B cell (primary cell): ENCODE data around the gene MMRN2. TPM values are rescaled to one million over a fixed set of nuclear protein-coding genes. Genes with fewer than 3 reads are reported as not detected.

Source experiments
- ATAC-seq: fragments of 200-7000 bp; cut with Tn5 transposase; one replicate; pipeline ENCODE4 v1.10.0; 2021; ENCODE audit warnings: low read depth, mild to moderate bottlenecking, moderate number of reproducible peaks, moderate library complexity
- CTCF ChIA-PET: fragments of 350-600 bp; sonication (Branson Sonifier 250); formaldehyde crosslinking; loops from one replicate; lab custom pipeline; 2021; ENCODE audit warnings: antibody characterized with exemption, inconsistent platforms; lab: Charles Lee
- POLR2A ChIA-PET: fragments of 350-600 bp; sonication (Branson Sonifier 250); formaldehyde crosslinking; loops from one replicate; lab custom pipeline; 2021; ENCODE audit warnings: antibody characterized with exemption; lab: Charles Lee
- DNase-seq: peaks from one replicate; pipeline ENCODE4 v3.0.0; 2013
- H2AFZ ChIP-seq: 2 replicates; pipeline ENCODE4 v1.6.1; 2012; ENCODE audit warnings: mild to moderate bottlenecking, low read depth, low read length; ENCODE audit not compliant: insufficient read depth, poor library complexity, severe bottlenecking
- H3K27ac ChIP-seq, 2 donors: 1 replicate in 1 of 2; 2 replicates in 1 of 2; pipeline ENCODE4 v1.5.1; 2012 to 2013; ENCODE audit warnings: low read length in 2 of 2, mild to moderate bottlenecking in 2 of 2, moderate library complexity in 1 of 2
- H3K27me3 ChIP-seq, 4 experiments: fragments of 200-600 bp in 1 of 4; sonication (generic) in 1 of 4; replicated peaks in 1 of 4; 1 replicate in 2 of 4; 2 replicates in 2 of 4; pipeline versions ENCODE4 v1.6.1 to v1.7.0; 2013 to 2016; ENCODE audit warnings: low read length in 3 of 4, mild to moderate bottlenecking in 2 of 4, mixed read lengths in 1 of 4, moderate library complexity in 1 of 4; ENCODE audit not compliant: insufficient read depth in 4 of 4, control insufficient read depth in 3 of 4; ENCODE audit errors: control extremely low read depth in 1 of 4
- H3K36me3 ChIP-seq, 2 experiments: replicated peaks in 1 of 2; 1 replicate in 1 of 2; 2 replicates in 1 of 2; pipeline versions ENCODE4 v1.6.1 to v1.7.1; 2013; ENCODE audit warnings: low read length in 1 of 2; ENCODE audit not compliant: insufficient read depth in 2 of 2, control insufficient read depth in 1 of 2; ENCODE audit errors: control extremely low read depth in 1 of 2, extremely low read depth in 1 of 2
- H3K4me1 ChIP-seq, 2 donors: fragments of 200-600 bp in 1 of 2; sonication (generic) in 1 of 2; 1 replicate in 1 of 2; 2 replicates in 1 of 2; pipeline versions ENCODE4 v1.5.1 to v1.6.1; 2013 to 2017; ENCODE audit warnings: low read length in 2 of 2; ENCODE audit not compliant: control insufficient read depth in 2 of 2, insufficient read depth in 2 of 2
- H3K4me2 ChIP-seq: replicated peaks from 2 replicates; pipeline ENCODE3; 2012; ENCODE audit warnings: mild to moderate bottlenecking, low read depth, low read length; ENCODE audit not compliant: poor library complexity, severe bottlenecking
- H3K4me3 ChIP-seq, 5 experiments: fragments of 200-600 bp in 1 of 5; sonication (generic) in 1 of 5; 1 replicate in 3 of 5; 2 replicates in 2 of 5; pipeline versions ENCODE4 v1.5.1 to v1.7.0; 2011 to 2016; ENCODE audit warnings: low read length in 4 of 5, mild to moderate bottlenecking in 4 of 5, low read depth in 2 of 5, control low read depth in 1 of 5, moderate library complexity in 1 of 5; ENCODE audit not compliant: insufficient read depth in 1 of 5; ENCODE audit errors: control extremely low read depth in 1 of 5, extremely low read depth in 1 of 5
- H3K79me2 ChIP-seq: fragments of 200-600 bp; sonication (generic); one replicate; pipeline ENCODE4 v1.6.0; 2016; ENCODE audit warnings: low read length; ENCODE audit not compliant: control insufficient read depth, insufficient read depth
- H3K9ac ChIP-seq: fragments of 200-600 bp; sonication (generic); 2 replicates; pipeline ENCODE4 v1.6.1; 2017; ENCODE audit warnings: mild to moderate bottlenecking, low read length, moderate library complexity
- H3K9me3 ChIP-seq, 3 donors: one replicate each; pipeline versions ENCODE4 v1.6.1 to v1.7.1; 2013; ENCODE audit warnings: low read length in 2 of 3; ENCODE audit not compliant: control insufficient read depth in 2 of 3, insufficient read depth in 1 of 3; ENCODE audit errors: control extremely low read depth in 1 of 3
- H4K20me1 ChIP-seq: 2 replicates; pipeline ENCODE4 v1.6.0; 2012; ENCODE audit warnings: mild to moderate bottlenecking, low read length; ENCODE audit not compliant: insufficient read depth, control insufficient read depth, poor library complexity, severe bottlenecking
- H3K27ac Mint-ChIP-seq: one replicate; pipeline ENCODE4 v1.8.0; 2021; ENCODE audit warnings: mixed read lengths
- H3K27me3 Mint-ChIP-seq: one replicate; pipeline ENCODE4 v1.8.0; 2021; ENCODE audit warnings: mixed read lengths
- H3K4me1 Mint-ChIP-seq: one replicate; pipeline ENCODE4 v1.8.0; 2021; ENCODE audit warnings: mixed read lengths
- H3K4me3 Mint-ChIP-seq: one replicate; pipeline ENCODE4 v1.8.0; 2021; ENCODE audit warnings: mixed read lengths
- H3K9me3 Mint-ChIP-seq: one replicate; pipeline ENCODE4 v1.8.0; 2022; ENCODE audit warnings: mixed read lengths; ENCODE audit not compliant: insufficient read depth
- EZH2 ChIP-seq: IDR thresholded peaks from 2 replicates; pipeline ENCODE4 v1.6.1; 2012; ENCODE audit warnings: borderline replicate concordance, low read depth, mild to moderate bottlenecking, moderate library complexity, low read length; ENCODE audit not compliant: insufficient read depth, poor library complexity, severe bottlenecking
- WGBS: methylation state at CpG from one replicate; pipeline ENCODE4 v1.1.5; 2013; ENCODE audit warnings: missing lambda C conversion rate; ENCODE audit not compliant: insufficient coverage; 5-methylcytosine and 5-hydroxymethylcytosine counted together
- intact Hi-C: fragments of 100-400 bp; cut with micrococcal nuclease; formaldehyde crosslinking; loops from one replicate; pipeline ENCODE4 v1.10.0; 2022
- polyA plus RNA-seq: library from polyadenylated mRNA; depleted of rRNA; stranded (reverse); fragments of >200 nt; gene quantifications from 2 replicates; pipeline ENCODE4 v1.2.3, GENCODE V29; 2012
- total RNA-seq, 2 donors: library from RNA; stranded (reverse); fragments of 120-200 nt in 1 of 2; gene quantifications; 1 replicate in 1 of 2; 2 replicates in 1 of 2; pipeline versions ENCODE4 v1.2.3 to v1.2.4, GENCODE V29; 2013 to 2022
- TF ChIP-seq, protein P1 (sequence below): fragments of 200-600 bp; IDR thresholded peaks from one replicate; pipeline ENCODE4 v1.8.0; 2022; ENCODE audit warnings: antibody characterized with exemption, mild to moderate bottlenecking

The MMRN2 gene
- total and polyA plus RNA-seq, 2 donors (not counting 1 experiment from before 2014, with no cell fraction given): 1.0 to 1.1 TPM

GRCh38 chr10:86954681-86955500, 2.5 kb downstream of the MMRN2 start:
- H3K79me2 ChIP-seq: no peaks in the 10 kb centered on the region
- H3K4me1 ChIP-seq: no peaks in the 10 kb centered on the region
- H4K20me1 ChIP-seq: no peaks in the 10 kb centered on the region
- H3K4me2 ChIP-seq: no peak overlapping the region
- no peak for ATAC-seq
- Mint-ChIP-seq H3K27me3 (no peaks in the 10 kb centered on the region), H3K4me1 (no peaks in the 10 kb centered on the region), H3K9me3 (peaks cover 7% of the 10 kb centered on the region), H3K4me3 (no peak overlapping the region), H3K27ac (no peak overlapping the region)
- peaks cover 0 to 24% (median 6%) of the 10 kb centered on the region in 3 donors for H3K9me3 ChIP-seq
- no peaks in the 10 kb centered on the region for H3K27me3 ChIP-seq
- DNase-seq: no peak
- no peak overlapping the region for H3K27ac ChIP-seq
- ChIA-PET CTCF (no interaction called here), POLR2A (no interaction called here)
- H3K9ac ChIP-seq: no peak overlapping the region
- no peak overlapping the region for H3K4me3 ChIP-seq
- intact Hi-C loops: no loop called here
- H2AFZ ChIP-seq: no peak overlapping the region
- no peaks in the 10 kb centered on the region for H3K36me3 ChIP-seq
- TF ChIP-seq, protein P1, sequence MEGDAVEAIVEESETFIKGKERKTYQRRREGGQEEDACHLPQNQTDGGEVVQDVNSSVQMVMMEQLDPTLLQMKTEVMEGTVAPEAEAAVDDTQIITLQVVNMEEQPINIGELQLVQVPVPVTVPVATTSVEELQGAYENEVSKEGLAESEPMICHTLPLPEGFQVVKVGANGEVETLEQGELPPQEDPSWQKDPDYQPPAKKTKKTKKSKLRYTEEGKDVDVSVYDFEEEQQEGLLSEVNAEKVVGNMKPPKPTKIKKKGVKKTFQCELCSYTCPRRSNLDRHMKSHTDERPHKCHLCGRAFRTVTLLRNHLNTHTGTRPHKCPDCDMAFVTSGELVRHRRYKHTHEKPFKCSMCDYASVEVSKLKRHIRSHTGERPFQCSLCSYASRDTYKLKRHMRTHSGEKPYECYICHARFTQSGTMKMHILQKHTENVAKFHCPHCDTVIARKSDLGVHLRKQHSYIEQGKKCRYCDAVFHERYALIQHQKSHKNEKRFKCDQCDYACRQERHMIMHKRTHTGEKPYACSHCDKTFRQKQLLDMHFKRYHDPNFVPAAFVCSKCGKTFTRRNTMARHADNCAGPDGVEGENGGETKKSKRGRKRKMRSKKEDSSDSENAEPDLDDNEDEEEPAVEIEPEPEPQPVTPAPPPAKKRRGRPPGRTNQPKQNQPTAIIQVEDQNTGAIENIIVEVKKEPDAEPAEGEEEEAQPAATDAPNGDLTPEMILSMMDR: no peak
- no peak for TF ChIP-seq EZH2
- 94% methylated on average over 12 of the region's 13 CpGs for WGBS
